Common myeloid progenitor, CD34-positive (primary cell): ENCODE measurements around the gene SOBP.

Source experiments
- CTCF ChIA-PET: fragments of 350-600 bp; sonication (Branson Sonifier 250); formaldehyde crosslinking; loops from one replicate; lab custom pipeline; 2021; ENCODE audit warnings: antibody characterized with exemption; lab: Charles Lee
- POLR2A ChIA-PET: fragments of 350-600 bp; sonication (Branson Sonifier 250); formaldehyde crosslinking; loops from one replicate; lab custom pipeline; 2021; ENCODE audit warnings: antibody characterized with exemption; lab: Charles Lee
- DNase-seq, 3 donors: peaks; one replicate each; pipeline versions ENCODE4 v3.0.0 to v3.0.0-alpha.2; 2013
- H3K27ac ChIP-seq, 2 experiments: 1 replicate in 1 of 2; 2 replicates in 1 of 2; pipeline ENCODE4 v1.7.0; 2013; ENCODE audit warnings: inconsistent platforms in 2 of 2, low read length in 2 of 2, mild to moderate bottlenecking in 2 of 2, low read depth in 1 of 2, moderate library complexity in 1 of 2; ENCODE audit not compliant: severe bottlenecking in 2 of 2, insufficient read depth in 1 of 2, poor library complexity in 1 of 2
- H3K27me3 ChIP-seq, 5 experiments: replicated peaks in 2 of 5; 1 replicate in 3 of 5; 2 replicates in 2 of 5; pipeline versions ENCODE4 v1.6.1 to v1.7.0; 2013; ENCODE audit warnings: low read length in 4 of 5, mild to moderate bottlenecking in 2 of 5, moderate library complexity in 2 of 5, inconsistent platforms in 1 of 5; ENCODE audit not compliant: insufficient read depth in 5 of 5, control insufficient read depth in 4 of 5
- H3K36me3 ChIP-seq, 4 experiments: 1 replicate in 2 of 4; 2 replicates in 2 of 4; pipeline versions ENCODE4 v1.6.1 to v1.7.0; 2013; ENCODE audit warnings: low read length in 3 of 4, control low read depth in 1 of 4, mild to moderate bottlenecking in 1 of 4; ENCODE audit not compliant: control insufficient read depth in 4 of 4, insufficient read depth in 4 of 4
- H3K4me1 ChIP-seq, 4 experiments: 1 replicate in 3 of 4; 2 replicates in 1 of 4; pipeline versions ENCODE4 v1.6.1 to v1.7.1; 2013; ENCODE audit warnings: low read length in 3 of 4, mild to moderate bottlenecking in 3 of 4, control low read depth in 1 of 4, inconsistent platforms in 1 of 4, moderate library complexity in 1 of 4; ENCODE audit not compliant: control insufficient read depth in 4 of 4, insufficient read depth in 4 of 4; ENCODE audit errors: control extremely low read depth in 1 of 4
- H3K4me3 ChIP-seq, 7 experiments: 1 replicate in 4 of 7; 2 replicates in 3 of 7; pipeline versions ENCODE4 v1.5.1 to v1.7.0; 2013; ENCODE audit warnings: mild to moderate bottlenecking in 7 of 7, low read length in 6 of 7, moderate library complexity in 6 of 7, inconsistent platforms in 2 of 7, low read depth in 2 of 7, control low read depth in 1 of 7; ENCODE audit not compliant: insufficient read depth in 4 of 7, control insufficient read depth in 1 of 7; ENCODE audit errors: extremely low read depth in 1 of 7
- H3K9me3 ChIP-seq, 5 experiments: 1 replicate in 4 of 5; 2 replicates in 1 of 5; pipeline versions ENCODE4 v1.6.1 to v1.7.1; 2013; ENCODE audit warnings: low read length in 4 of 5, mild to moderate bottlenecking in 2 of 5, inconsistent platforms in 1 of 5, low read depth in 1 of 5, moderate library complexity in 1 of 5; ENCODE audit not compliant: control insufficient read depth in 4 of 5, insufficient read depth in 2 of 5; ENCODE audit errors: control extremely low read depth in 1 of 5
- WGBS: methylation state at CpG from one replicate; pipeline ENCODE4 v1.1.5; 2013; ENCODE audit not compliant: insufficient coverage; 5-methylcytosine and 5-hydroxymethylcytosine counted together

SOBP gene

DNA sequence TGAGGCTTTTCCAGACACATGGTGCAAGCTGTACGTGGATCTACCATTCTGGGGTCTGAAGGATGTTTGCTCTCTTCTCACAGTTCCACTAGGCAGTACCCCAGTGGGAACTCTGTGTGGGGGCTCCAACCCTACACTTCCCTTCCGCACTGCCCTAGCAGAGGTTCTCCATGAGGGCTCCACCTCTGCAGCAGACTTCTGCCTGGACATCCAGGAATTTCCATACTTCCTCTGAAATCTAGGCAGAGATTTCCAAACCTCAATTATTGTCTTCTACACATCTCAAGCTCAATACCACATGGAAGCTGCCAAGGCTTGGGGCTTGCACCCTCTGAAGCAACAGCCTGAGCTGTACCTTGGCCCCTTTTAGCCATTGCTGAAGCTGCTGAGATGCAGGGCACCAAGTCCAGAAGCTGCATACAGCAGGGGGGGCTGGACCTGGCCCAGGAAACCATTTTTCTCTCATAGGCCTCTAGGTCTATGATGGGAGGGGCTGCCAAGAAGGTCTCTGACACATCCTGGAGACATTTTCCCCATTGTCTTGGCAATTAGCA lies 42.2 kb upstream of the SOBP start:
- 94% methylated on average over 2 of the region's 2 CpGs for WGBS
- Histone ChIP-seq H3K36me3 (peaks cover 0 to 17% (median 4%) of the 10 kb centered on the region in 4 experiments), H3K27me3 (no peaks in the 10 kb centered on the region), H3K9me3 (peaks cover 3 to 32% (median 14%) of the 10 kb centered on the region in 5 experiments), H3K4me1 (no peaks in the 10 kb centered on the region), H3K27ac (no peak overlapping the region), H3K4me3 (no peak overlapping the region)
- POLR2A ChIA-PET, result no interaction called here
- peak in 2 of 3 donors; percentile 4 to 12 for DNase-seq
- CTCF ChIA-PET, result no interaction called here

DNA sequence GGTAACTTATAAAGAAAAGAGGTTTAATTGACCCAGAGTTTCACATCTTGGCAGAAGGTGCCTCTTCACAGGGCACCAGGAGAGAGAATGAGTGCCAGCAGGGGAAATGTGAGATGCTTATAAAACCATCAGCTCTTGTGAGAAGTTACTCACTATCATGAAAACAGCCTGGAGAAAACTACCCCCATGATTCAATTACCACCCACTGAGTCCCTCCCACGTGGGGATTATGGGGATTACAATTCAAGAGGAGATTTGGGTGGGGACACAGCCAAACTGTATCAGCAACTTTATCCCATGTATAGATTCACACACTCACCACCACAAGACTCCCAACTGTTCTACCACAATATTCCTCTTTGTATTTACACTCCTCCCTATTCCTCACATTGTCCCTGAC lies 41.1 kb upstream of the SOBP start:
- WGBS, result 100% methylated on average over 1 of the region's 1 CpG
- no peak for DNase-seq
- CTCF ChIA-PET, result no interaction called here
- Histone ChIP-seq H3K27me3 (no peaks in the 10 kb centered on the region), H3K27ac (no peak overlapping the region), H3K4me3 (no peak overlapping the region), H3K9me3 (peaks cover 3 to 32% (median 14%) of the 10 kb centered on the region in 5 experiments), H3K4me1 (no peaks in the 10 kb centered on the region), H3K36me3 (peaks cover 0 to 17% (median 4%) of the 10 kb centered on the region in 4 experiments)
- POLR2A ChIA-PET, result no interaction called here

DNA sequence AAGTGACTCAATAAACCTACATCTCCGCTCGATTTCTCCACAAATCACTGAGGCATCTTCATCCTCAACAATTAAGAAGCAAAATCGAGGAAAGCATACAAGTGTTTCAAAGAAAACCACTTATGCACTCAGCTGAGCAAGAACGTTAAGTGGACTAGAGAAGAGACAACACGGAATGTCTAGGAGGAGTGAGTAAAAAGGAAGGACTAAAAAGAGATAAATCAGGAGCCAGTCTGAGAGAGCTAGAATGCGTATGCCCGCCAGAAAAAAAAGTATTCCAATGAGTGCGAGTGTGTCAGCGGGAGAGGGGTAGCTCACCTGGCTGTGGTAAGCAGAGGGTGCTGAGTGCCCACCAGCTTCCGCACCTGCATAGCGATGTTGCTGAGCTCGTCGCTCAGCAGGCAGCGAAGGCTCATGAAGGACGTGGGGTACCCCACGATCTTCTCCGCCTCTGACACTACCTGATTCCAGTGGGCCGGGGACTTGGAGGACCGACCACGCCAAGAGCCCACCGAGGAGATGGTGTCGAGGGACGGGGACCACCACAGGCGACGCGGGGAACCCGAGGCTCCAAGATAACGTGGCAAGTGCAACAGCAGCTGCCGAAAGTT lies 31.1 kb upstream of the SOBP start:
- CTCF ChIA-PET, result interaction anchor here (0.7 to 2.0 kb wide), 8 partner anchors 12 to 406 kb away, joined by 3 to 15 read pairs (median 3); partner anchors contain the start of gene SOBP
- DNase-seq, result peak in 1 of 3 donors; percentile 2
- Histone ChIP-seq H3K27me3 (peaks cover 0 to 3% (median 0%) of the 10 kb centered on the region in 5 experiments), H3K36me3 (peaks cover 0 to 2% (median 0%) of the 10 kb centered on the region in 4 experiments), H3K4me1 (peaks cover 5 to 23% (median 11%) of the 10 kb centered on the region in 4 experiments), H3K27ac (peak overlapping the region in 1 of 2 experiments; percentile 85), H3K4me3 (peak overlapping the region; percentile 81 to 99 (median 93)), H3K9me3 (no peaks in the 10 kb centered on the region)
- POLR2A ChIA-PET, result interaction anchor here (0.5 to 1.4 kb wide), 4 partner anchors 9 to 1269 kb away, joined by 3 to 5 read pairs (median 4); partner anchors contain the start of gene SOBP
- WGBS, result 0% methylated on average over 26 of the region's 29 CpGs

DNA sequence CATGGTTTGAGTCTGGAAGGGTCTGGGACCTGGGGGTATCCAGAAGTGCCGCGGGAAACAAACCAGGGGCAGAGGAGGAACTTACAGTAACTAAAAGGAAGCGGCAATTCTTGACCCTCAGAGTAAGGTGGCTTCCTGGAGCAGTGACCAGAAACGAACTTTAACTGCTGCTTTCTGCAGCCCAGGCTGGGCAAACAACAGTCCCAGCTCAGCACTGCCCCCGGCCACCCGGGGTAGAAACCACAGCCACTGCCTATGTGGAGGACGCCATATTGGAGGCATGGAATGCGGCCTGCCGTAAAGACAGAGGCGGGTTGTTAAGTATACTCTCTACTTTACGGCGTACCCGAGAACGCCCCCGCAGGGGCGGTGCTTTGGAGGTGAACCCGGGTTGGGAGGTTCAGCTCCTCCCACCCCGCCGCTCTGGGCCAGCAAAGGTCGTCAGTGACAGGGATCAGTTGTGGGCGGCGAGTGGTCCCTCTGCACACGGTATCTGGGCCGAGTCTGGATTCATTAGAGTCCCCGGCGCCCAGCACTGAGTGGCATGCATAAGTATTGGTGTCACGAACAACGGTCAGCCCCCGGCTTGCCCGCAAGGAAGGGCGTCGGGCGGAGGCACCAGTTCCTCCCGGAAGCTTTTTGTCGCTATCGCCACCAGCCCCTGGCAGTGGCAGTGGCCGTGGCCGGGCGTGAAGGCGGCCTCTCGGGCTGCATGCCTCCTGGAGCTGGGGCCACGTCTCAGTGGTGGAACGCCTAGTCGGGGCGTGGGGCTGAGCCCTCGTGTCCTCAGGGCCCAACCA lies 30.4 kb upstream of the SOBP start, which contains the start of gene PDSS2:
Gene PDSS2, minus strand, starts transcription at position 282 of the 800 bp plus-strand sequence. Its CDS starts 279 bp downstream, at position 3.
- ChIA-PET POLR2A (interaction anchor here (0.5 to 1.4 kb wide), 5 partner anchors 9 to 1270 kb away, joined by 3 to 5 read pairs (median 3); partner anchors contain the start of gene SOBP), CTCF (interaction anchor here (0.8 to 2.0 kb wide), 9 partner anchors 11 to 146 kb away, joined by 3 to 15 read pairs (median 3); partner anchors contain the start of gene SOBP)
- Histone ChIP-seq H3K27me3 (peaks cover 0 to 3% (median 0%) of the 10 kb centered on the region in 5 experiments), H3K4me3 (peak within 1 kb of the TSS; percentile 81 to 99 (median 93)), H3K4me1 (peaks cover 5 to 23% (median 11%) of the 10 kb centered on the region in 4 experiments), H3K27ac (peak within 1 kb of the TSS; percentile 54 to 85), H3K36me3 (peaks cover 0 to 2% (median 0%) of the 10 kb centered on the region in 4 experiments), H3K9me3 (no peaks in the 10 kb centered on the region)
- under 1% methylated on average over 30 of the region's 46 CpGs for WGBS
- peak; percentile 96 to 98 (median 98) for DNase-seq

DNA sequence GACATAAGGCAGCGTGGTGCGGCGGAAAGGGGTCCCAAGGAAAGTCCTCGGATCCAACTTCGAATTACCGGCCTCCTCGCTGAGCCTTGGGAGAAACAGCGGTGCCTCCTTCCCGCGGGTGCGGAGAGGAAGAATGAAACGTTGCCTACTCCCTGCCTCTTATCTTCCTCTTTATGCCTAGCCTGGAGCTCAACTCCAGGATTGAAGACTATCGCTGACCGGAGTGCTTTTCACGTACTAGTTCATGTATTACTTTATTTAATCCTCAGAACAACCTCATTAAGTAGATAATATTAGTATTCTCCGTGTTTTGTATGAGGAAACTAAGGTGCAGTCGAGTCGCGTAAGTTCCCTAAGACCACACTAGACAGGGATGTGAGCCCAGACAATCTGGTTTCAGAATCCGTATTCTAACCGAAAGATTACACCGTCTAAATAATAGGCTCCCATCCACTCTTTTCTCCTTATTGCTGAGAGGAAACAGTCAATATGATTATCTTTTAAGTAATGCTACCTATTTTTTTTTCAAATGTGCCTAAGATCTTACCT lies 29.8 kb upstream of the SOBP start:
- H3K4me1 ChIP-seq, result peaks cover 5 to 23% (median 11%) of the 10 kb centered on the region in 4 experiments
- H3K4me3 ChIP-seq, result peak overlapping the region; percentile 81 to 99 (median 93)
- no peak for DNase-seq
- peak overlapping the region; percentile 54 to 85 for H3K27ac ChIP-seq
- H3K36me3 ChIP-seq, result peaks cover 0 to 2% (median 0%) of the 10 kb centered on the region in 4 experiments
- H3K27me3 ChIP-seq, result peaks cover 0 to 3% (median 0%) of the 10 kb centered on the region in 5 experiments
- ChIA-PET CTCF (interaction anchor here (0.8 to 2.0 kb wide), 5 partner anchors 12 to 31 kb away, joined by 3 to 15 read pairs (median 3); partner anchors contain the start of gene SOBP), POLR2A (interaction anchor here (0.7 to 1.1 kb wide), 2 partner anchors 8 to 338 kb away, joined by 3 read pairs; no protein-coding TSS in a partner anchor)
- no peaks in the 10 kb centered on the region for H3K9me3 ChIP-seq
- 22% methylated on average over 15 of the region's 22 CpGs for WGBS

DNA sequence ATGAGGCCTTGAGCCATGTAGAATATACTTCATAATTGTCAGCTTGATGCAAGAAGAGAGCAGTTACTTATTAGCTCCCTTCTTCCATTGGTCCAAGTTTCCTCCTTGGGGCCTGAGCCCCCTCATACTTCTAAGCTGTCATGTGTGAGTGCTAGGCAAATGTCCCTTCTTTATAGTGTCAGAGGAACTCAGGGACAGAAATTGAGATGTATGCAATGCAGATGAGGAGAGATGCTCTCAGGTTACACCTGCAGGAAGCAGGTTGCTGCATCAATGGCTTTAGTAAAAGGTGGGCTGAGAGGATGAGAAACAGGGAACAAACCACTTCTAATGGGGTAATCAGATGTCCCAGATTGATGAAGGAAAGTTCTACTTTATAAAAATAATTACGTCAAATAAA lies 23.9 kb upstream of the SOBP start:
- WGBS, result no CpG with 5 or more reads among the region's 1 CpG
- H3K4me1 ChIP-seq, result no peaks in the 10 kb centered on the region
- no peaks in the 10 kb centered on the region for H3K36me3 ChIP-seq
- CTCF ChIA-PET, result no interaction called here
- POLR2A ChIA-PET, result no interaction called here
- no peaks in the 10 kb centered on the region for H3K9me3 ChIP-seq
- H3K27ac ChIP-seq, result no peak overlapping the region
- no peak overlapping the region for H3K4me3 ChIP-seq
- peaks cover 0 to 3% (median 2%) of the 10 kb centered on the region in 5 experiments for H3K27me3 ChIP-seq
- no peak for DNase-seq
